ENCODE results near the gene RAB25.

Gene RAB25

GRCh38 chr1:156117414-156118176 lies 56.6 kb downstream of the RAB25 start:
- Histone ChIP-seq H3K27me3 (ENCODE audit: control insufficient read depth, insufficient read depth, low read length) (no peaks in the 10 kb centered on the region), H3K9ac (ENCODE audit: low read depth, low read length) (no peak overlapping the region), H3K4me1 (ENCODE audit: control insufficient read depth, insufficient read depth, low read length) (peaks cover 12% of the 10 kb centered on the region), H3K4me3 (ENCODE audit: low read depth, low read length) (no peak overlapping the region), H3K36me3 (ENCODE audit: control insufficient read depth, insufficient read depth, low read length) (peaks cover 3% of the 10 kb centered on the region), H3K9me3 (ENCODE audit: control insufficient read depth, insufficient read depth, low read length) (no peaks in the 10 kb centered on the region)

- no peaks in the 10 kb centered on the region for H3K27me3 ChIP-seq (ENCODE audit: control insufficient read depth, insufficient read depth, low read length)
- peaks cover 19% of the 10 kb centered on the region for H3K4me1 ChIP-seq (ENCODE audit: control insufficient read depth, insufficient read depth, low read length)
- H3K36me3 ChIP-seq (ENCODE audit: control insufficient read depth, insufficient read depth, low read length) = peaks cover 3% of the 10 kb centered on the region
- no peak overlapping the region for H3K4me3 ChIP-seq (ENCODE audit: low read depth, low read length)
- H3K9me3 ChIP-seq (ENCODE audit: control insufficient read depth, insufficient read depth, low read length) = no peaks in the 10 kb centered on the region
- no peak overlapping the region for H3K9ac ChIP-seq (ENCODE audit: low read depth, low read length)
These were observed 57.4 kb downstream of the RAB25 start for GRCh38 chr1:156118177-156118868.

- Histone ChIP-seq H3K9me3 (ENCODE audit: control insufficient read depth, insufficient read depth, low read length) (no peaks in the 10 kb centered on the region), H3K4me1 (ENCODE audit: control insufficient read depth, insufficient read depth, low read length) (peaks cover 23% of the 10 kb centered on the region), H3K9ac (ENCODE audit: low read depth, low read length) (no peak overlapping the region), H3K36me3 (ENCODE audit: control insufficient read depth, insufficient read depth, low read length) (peaks cover 3% of the 10 kb centered on the region), H3K4me3 (ENCODE audit: low read depth, low read length) (no peak overlapping the region), H3K27me3 (ENCODE audit: control insufficient read depth, insufficient read depth, low read length) (no peaks in the 10 kb centered on the region)
These were observed 58.7 kb downstream of the RAB25 start for GRCh38 chr1:156119503-156120209.
